Panc1 (cell line): Measurements from ENCODE around the gene TMEM240.

Experiments used
- POLR2AphosphoS5 ChIP-seq: IDR thresholded peaks from 2 replicates; pipeline ENCODE4 v1.6.1; 2012; ENCODE audit warnings: mild to moderate bottlenecking, low read depth, low read length, moderate library complexity
- TF ChIP-seq, protein P1 (sequence below): fragments of 450-650 bp; IDR thresholded peaks from 2 replicates; pipeline ENCODE4 v1.5.1; 2017; ENCODE audit warnings: mild to moderate bottlenecking

DNA sequence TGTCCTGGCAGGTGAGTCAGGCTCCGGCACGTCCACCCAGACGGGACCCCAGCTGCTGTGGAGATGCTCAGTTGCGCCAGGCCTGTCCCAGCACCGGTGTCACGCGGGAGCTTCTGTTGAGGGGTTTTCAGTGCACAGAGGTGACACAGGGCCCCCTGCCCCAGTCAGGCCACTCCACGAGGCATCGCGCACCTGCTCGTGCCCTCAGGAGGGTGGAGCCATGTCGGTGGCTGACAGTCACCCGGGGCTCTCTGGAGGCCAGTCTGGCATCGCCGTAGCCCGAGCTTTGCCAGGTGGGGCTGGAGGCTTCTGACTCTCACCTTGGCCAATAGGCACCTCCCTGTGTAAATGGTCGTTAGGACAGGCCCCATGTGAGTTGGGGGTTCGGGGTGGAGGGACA lies 11.1 kb downstream of the TMEM240 start:
- TF ChIP-seq, protein P1, sequence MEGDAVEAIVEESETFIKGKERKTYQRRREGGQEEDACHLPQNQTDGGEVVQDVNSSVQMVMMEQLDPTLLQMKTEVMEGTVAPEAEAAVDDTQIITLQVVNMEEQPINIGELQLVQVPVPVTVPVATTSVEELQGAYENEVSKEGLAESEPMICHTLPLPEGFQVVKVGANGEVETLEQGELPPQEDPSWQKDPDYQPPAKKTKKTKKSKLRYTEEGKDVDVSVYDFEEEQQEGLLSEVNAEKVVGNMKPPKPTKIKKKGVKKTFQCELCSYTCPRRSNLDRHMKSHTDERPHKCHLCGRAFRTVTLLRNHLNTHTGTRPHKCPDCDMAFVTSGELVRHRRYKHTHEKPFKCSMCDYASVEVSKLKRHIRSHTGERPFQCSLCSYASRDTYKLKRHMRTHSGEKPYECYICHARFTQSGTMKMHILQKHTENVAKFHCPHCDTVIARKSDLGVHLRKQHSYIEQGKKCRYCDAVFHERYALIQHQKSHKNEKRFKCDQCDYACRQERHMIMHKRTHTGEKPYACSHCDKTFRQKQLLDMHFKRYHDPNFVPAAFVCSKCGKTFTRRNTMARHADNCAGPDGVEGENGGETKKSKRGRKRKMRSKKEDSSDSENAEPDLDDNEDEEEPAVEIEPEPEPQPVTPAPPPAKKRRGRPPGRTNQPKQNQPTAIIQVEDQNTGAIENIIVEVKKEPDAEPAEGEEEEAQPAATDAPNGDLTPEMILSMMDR = no peak
- TF ChIP-seq POLR2AphosphoS5 = no peak
